Right atrium auricular region (tissue), 2 donors: ENCODE measurements around the gene ZNF775. TPM values are rescaled to one million over a fixed set of nuclear protein-coding genes. Genes with fewer than 3 reads are reported as not detected.

Experiments used
- DNase-seq: peaks from one replicate; pipeline ENCODE4 v3.0.0-alpha.2; 2019; ENCODE audit warnings: low spot score
- H3K27ac ChIP-seq, 2 donors: fragments of 200-600 bp; sonication (generic); 1 replicate in 1 of 2; 2 replicates in 1 of 2; pipeline ENCODE4 v1.5.1; 2016 to 2019
- H3K27me3 ChIP-seq, 2 donors: fragments of 200-600 bp; sonication (generic); one replicate each; pipeline versions ENCODE4 v1.5.1 to v1.6.0; 2017 to 2019
- H3K36me3 ChIP-seq: fragments of 200-600 bp; sonication (generic); one replicate; pipeline ENCODE4 v1.5.1; 2016
- H3K4me1 ChIP-seq, 2 donors: fragments of 200-600 bp; sonication (generic); one replicate each; pipeline versions ENCODE4 v1.5.1 to v1.6.0; 2017 to 2019
- H3K4me3 ChIP-seq, 2 donors: fragments of 200-600 bp; sonication (generic); 1 replicate in 1 of 2; 2 replicates in 1 of 2; pipeline ENCODE4 v1.5.1; 2017 to 2019; ENCODE audit warnings: mild to moderate bottlenecking in 1 of 2, moderate library complexity in 1 of 2
- H3K9me3 ChIP-seq, 2 donors: fragments of 200-600 bp; sonication (generic); one replicate each; pipeline ENCODE4 v1.5.1; 2019
- total RNA-seq, 2 donors: library from RNA; depleted of rRNA; stranded (reverse); fragments of >200 nt; gene quantifications; one replicate each; pipeline ENCODE4 v1.1.0, GENCODE V29; 2016
- TF ChIP-seq, protein P1 (sequence below), 2 donors: fragments of 200-600 bp; sonication (generic); IDR thresholded peaks; one replicate each; pipeline ENCODE4 v1.5.1; 2019; ENCODE audit warnings: antibody characterized with exemption in 2 of 2

The ZNF775 gene
- total RNA-seq, 2 donors from 2014 or later = 4.1 to 6.2 TPM

DNA sequence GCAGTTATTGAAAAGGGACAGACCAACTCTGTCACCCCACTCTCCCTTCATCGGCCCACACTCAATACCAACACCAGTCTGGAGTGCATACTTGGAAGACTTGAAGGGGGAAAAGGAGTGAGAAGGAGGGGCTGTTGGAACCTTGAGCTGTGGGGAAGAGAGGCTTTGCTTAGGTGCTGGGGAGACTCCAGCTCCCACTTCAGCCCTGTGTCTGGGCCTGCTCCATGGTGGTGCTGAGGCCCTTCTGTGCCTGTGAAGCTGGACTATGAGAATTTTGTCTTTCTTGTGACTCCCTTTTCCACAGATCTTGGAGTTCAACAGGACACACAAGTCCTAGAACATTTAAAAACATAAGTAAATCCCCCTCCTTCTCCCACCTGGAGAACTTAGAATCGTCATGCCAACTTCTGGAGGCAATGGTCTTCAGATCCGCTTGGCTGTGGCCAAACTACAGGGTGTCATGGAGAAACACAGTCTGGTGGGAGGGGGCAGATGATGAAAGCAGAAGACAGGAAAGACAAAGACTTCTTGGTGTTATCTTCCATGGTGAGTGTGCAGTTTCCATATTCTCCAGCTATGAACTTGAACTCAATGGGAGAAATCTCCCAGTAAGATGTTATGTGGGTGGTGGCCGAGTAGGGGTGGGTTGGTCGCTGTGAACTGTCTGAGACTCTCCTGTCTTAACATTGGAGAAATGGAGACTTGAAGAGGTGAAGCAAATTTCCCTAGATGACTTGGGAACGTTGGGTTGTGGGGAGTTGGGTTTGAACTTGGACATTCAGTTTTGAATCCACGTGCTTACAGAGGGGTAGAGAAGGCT lies 52.9 kb downstream of the ZNF775 start:
- TF ChIP-seq, protein P1, sequence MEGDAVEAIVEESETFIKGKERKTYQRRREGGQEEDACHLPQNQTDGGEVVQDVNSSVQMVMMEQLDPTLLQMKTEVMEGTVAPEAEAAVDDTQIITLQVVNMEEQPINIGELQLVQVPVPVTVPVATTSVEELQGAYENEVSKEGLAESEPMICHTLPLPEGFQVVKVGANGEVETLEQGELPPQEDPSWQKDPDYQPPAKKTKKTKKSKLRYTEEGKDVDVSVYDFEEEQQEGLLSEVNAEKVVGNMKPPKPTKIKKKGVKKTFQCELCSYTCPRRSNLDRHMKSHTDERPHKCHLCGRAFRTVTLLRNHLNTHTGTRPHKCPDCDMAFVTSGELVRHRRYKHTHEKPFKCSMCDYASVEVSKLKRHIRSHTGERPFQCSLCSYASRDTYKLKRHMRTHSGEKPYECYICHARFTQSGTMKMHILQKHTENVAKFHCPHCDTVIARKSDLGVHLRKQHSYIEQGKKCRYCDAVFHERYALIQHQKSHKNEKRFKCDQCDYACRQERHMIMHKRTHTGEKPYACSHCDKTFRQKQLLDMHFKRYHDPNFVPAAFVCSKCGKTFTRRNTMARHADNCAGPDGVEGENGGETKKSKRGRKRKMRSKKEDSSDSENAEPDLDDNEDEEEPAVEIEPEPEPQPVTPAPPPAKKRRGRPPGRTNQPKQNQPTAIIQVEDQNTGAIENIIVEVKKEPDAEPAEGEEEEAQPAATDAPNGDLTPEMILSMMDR (IDR thresholded peaks at IDR 0.05) = no peak
- no peak overlapping the region for H3K27ac ChIP-seq
- no peaks in the 10 kb centered on the region for H3K9me3 ChIP-seq
- peaks cover 0 to 6% of the 10 kb centered on the region in 2 donors for H3K4me1 ChIP-seq
- H3K4me3 ChIP-seq = no peak overlapping the region
- H3K36me3 ChIP-seq = no peaks in the 10 kb centered on the region
- H3K27me3 ChIP-seq = no peaks in the 10 kb centered on the region
- peak; percentile 40 for DNase-seq

DNA sequence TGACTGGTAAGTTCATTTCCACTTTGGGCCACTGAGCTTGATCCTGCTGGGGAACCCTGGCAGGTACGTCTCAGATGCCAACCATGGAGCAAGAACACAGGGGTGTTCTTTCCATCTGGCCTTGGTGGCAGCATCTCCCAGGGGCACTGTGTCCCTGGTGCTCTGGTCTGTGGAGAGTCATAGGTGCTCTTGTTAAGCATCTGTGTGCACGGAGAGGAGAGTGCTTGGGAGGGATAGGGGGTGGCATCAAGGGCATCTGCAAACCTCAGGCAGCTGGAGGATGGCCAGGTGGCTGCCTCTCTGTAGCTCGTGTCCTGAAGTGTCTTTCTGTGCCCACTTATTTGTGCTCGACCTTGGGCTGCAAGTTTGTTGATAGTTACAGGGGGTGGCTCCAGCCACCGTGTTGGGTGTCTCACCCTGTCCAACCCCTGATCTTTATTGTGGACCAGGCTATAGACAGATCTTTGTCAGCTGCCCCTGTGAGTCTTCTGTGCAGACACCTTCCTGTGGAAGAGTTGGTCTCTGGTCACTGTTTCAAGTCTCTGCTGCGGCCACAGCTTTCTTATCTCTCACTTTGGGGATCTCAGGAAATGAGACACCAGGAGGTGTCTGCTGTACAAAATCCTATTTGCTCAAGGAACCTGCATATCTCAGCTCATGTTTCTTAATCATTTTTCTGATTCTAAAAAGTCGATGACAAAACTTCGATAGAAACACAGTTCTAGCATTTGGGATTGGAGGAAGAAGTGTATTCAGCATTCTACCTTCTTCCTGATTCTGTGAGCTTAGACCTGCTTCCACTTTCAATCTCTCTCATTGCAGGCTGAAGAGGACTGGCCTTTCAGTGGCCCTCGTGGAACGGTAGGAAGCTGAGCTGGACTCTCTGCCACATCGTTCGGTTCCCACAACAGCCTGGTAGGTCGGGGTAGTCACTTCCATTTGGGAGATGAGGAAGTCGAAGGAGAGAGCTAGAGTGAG lies 54.1 kb downstream of the ZNF775 start:
- no peaks in the 10 kb centered on the region for H3K36me3 ChIP-seq
- H3K4me1 ChIP-seq = peaks cover 0 to 6% of the 10 kb centered on the region in 2 donors
- no peak overlapping the region for H3K4me3 ChIP-seq
- H3K27ac ChIP-seq = no peak overlapping the region
- DNase-seq = peak; percentile 57
- H3K27me3 ChIP-seq = no peaks in the 10 kb centered on the region
- TF ChIP-seq, protein P1 (IDR thresholded peaks at IDR 0.05) = no peak
- no peaks in the 10 kb centered on the region for H3K9me3 ChIP-seq

DNA sequence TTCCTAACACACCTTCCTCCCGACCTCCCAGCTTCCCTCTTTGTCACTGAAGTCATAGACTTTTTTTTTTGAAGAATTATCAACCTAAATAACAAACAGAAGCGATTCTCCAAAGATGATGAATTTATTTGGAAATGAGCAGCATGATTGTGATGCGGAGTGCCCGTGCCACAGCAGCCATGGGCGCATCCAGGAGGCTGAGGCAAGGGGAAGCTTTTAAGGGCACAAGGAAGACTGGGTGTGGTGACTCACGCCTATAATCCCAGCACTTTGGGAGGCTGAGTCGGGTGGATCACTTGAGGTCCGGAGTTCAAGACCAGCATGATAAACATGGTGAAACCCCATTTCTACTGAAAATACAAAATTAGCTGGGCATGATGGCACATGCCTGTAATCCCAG lies 55.1 kb downstream of the ZNF775 start:
- Histone ChIP-seq H3K27me3 (no peaks in the 10 kb centered on the region), H3K4me1 (no peaks in the 10 kb centered on the region), H3K9me3 (no peaks in the 10 kb centered on the region), H3K4me3 (no peak overlapping the region), H3K36me3 (no peaks in the 10 kb centered on the region), H3K27ac (no peak overlapping the region)
- peak; percentile 28 for DNase-seq
- TF ChIP-seq, protein P1 (IDR thresholded peaks at IDR 0.05) = no peak

DNA sequence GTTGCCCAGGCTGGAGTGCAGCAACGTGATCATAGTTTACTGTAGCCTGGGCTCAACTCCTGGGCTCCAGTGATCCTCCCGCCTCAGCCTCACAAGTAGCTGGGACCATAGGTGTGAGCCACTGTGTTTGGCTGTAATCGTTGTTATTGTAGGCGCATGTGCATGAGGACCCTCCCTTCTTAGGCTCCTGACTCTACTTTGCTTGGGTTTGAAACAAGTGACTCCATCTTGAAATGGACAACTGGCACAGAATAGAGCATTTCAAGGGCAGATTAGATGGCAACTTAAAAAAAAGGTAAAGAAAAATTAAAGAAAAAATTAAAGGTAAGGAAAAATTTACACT lies 55.9 kb downstream of the ZNF775 start:
- Histone ChIP-seq H3K4me1 (no peaks in the 10 kb centered on the region), H3K9me3 (no peaks in the 10 kb centered on the region), H3K27ac (no peak overlapping the region), H3K36me3 (no peaks in the 10 kb centered on the region), H3K4me3 (no peak overlapping the region), H3K27me3 (no peaks in the 10 kb centered on the region)
- DNase-seq = no peak
- TF ChIP-seq, protein P1 (IDR thresholded peaks at IDR 0.05) = no peak

DNA sequence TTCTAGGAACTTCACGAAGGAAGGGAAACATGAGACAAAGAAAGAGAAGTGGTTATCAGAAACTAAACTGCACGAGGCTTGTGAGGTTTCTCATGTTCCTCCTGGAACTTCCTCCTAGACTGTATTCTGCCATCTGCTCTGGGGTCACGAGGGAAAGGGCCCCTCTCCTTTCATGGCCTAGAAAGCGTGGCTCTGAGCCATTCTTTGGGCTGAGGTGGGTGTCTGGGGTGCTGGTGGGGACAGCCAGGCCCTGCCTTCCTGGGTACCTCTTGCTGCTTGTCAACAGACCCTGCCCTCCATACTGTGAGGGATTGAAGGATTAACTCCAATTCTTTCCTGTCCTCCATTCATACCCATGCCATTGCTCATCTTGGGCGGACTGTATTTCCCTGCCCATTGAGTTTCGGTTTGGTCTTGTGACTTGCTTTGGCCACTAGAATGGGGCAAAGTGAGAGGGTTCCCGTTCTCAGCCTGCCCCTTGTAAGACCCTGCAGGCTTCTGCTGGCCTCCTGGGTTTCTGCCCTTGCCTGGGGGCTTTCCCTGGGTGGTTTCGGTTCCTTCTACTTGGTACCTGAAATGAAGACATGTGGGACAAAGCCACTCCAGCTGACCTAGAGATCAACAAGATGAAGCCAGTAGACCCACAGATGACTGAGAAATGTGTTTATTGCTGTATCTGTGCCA lies 56.4 kb downstream of the ZNF775 start:
- peak; percentile 32 for DNase-seq
- Histone ChIP-seq H3K27ac (no peak overlapping the region), H3K9me3 (no peaks in the 10 kb centered on the region), H3K36me3 (no peaks in the 10 kb centered on the region), H3K4me3 (no peak overlapping the region), H3K27me3 (no peaks in the 10 kb centered on the region), H3K4me1 (no peaks in the 10 kb centered on the region)
- TF ChIP-seq, protein P1 (IDR thresholded peaks at IDR 0.05) = no peak
